ENCODE data around the gene SMOC2.

SMOC2 gene

DNA sequence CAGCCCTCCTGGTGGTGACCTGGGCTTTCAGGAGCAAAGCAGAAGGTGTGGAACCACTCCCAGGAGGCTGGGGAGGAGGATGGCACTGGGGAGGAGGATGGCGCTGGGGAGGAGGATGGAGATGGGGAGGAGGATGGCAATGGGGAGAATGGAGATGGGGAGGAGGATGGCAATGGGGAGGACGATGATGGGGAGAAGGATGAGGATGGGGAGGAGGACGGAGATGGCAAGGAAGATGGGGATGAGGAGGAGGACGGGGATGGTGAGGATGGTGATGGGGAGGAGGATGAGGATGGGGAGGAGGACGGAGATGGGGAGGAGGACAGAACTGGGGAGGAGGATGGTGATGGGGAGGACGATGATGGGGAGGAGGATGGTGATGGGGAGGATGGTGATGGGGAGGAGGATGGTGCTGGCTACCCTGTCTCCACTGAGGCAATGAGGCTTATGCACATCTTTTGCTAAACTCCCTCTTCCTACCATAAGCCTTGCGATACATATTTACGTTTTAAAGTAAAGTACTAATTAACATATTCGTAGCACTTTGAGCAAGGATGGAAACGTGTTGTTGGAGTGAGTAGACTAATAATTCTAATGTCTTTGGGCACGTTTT, 7.4 kb downstream of the SMOC2 start:
- no peak for DNase-seq

DNA sequence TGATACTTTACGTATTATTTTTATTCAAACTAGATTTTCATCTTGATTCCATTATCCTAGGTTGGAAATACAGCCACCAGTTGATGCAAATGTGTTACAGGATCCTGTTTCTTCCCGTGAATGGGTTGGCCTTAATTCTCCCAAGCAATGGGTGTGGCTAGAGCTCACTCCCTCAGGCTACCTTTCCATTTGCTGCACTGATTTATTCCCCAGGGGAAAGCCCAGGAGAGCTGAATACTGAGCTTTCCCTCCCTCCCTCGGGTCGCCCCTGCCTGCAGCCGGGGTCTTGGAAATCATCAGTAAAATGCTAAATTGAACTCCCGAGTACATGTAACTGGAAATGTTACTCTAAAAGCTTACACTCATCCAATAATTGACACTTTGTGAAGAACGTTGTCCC, 9.9 kb downstream of the SMOC2 start:
- DNase-seq, result peak; percentile 54

DNA sequence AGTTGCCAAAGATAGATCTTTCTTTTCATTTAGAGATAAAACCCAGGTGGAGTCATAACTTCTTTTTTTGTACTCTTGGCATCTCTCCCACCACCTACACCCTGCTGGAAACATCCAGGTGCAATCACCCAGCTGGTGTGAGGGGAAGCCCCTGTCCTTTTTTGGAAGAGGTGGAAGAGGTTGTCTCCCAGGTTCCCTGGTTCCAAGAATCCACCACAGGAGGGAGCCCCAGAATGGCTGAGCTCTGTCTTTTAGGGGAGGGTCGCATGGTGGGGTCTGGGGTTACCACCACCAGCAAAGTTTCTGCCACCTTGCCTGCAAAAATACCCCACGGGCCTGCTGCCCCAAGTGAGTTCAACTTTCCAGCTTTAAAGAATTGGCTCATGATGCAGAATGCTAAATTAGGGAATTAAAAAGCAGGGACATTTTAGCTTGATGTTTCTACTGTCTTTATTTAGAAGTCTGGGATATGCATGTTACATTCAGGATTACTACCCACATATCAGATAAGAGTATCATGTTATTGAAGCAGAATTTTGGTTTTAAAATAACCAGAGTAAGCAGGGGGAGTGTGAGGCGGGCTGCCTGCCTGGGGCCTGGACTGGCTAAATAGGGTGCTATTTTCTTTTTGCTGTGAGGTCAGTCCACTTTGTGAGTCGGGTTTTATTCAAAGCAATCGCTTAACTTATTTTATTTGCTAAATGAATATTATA, 11.0 kb downstream of the SMOC2 start:
- DNase-seq, result no peak

DNA sequence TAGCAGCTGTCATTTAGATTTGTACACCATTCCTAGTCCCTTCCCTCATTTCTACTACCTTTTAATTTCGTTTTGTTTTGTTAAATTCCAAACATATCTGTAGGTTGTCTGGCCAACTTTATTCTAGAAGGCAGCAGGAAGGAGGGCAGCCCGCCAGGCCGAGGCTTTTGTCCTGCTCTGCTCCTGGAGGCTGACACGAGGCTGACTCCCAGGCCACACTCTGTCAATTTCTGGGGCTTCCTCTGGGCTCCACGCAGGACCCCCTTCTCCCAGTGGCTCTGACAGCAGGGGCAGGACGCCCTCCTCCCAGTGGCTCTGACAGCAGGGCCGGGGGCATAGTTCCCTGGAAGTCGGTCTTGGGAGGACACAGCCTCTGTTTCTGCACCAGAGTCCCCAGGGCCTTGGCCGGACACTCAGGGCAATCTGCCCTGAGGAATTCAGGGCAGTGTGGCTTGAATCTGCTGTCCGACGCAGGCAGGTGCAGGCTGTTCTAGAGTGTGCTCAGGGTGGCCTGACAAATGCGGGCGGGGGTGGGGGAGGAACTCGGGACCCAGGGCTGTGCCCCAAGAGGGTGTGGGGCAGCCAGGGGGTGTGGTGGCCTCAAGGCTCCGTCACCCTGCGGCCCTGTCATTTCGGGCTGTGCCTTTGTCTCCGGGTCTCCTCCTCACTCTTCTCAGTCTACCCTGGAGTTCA, 11.8 kb downstream of the SMOC2 start:
- no peak for DNase-seq

DNA sequence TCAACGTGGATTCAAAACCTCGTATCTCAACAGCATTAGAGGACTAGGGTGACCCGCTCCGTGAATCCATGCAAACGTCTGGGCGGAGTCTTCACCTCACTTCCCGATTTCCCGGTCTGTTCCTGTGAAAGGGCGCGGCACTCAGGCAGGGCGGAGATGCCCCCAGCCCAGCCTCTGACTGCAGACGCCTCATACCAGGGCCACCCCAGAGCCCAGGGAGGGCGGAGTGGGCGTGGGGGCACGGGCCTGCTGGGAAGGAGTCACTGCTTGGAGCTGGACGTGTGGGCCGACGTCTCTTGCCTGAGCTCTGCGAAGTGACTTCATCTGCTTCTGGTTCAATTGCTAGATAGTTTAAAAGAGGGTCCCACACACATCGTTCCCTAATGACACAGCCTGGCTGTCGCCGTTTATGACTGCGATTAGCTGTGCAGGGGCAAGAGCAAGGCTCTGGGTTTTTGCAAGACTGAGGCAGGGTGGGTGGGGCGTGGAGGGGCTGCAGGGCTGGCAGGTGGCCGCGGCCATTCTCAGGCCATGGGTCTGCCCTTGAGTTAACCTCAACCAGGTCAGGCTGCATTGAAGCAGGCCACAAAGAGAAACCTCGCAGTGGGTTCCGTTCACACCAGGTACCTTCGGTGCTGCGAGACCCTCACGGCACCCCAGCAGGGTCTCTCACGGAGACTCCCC, 15.0 kb downstream of the SMOC2 start:
- DNase-seq, result no peak

DNA sequence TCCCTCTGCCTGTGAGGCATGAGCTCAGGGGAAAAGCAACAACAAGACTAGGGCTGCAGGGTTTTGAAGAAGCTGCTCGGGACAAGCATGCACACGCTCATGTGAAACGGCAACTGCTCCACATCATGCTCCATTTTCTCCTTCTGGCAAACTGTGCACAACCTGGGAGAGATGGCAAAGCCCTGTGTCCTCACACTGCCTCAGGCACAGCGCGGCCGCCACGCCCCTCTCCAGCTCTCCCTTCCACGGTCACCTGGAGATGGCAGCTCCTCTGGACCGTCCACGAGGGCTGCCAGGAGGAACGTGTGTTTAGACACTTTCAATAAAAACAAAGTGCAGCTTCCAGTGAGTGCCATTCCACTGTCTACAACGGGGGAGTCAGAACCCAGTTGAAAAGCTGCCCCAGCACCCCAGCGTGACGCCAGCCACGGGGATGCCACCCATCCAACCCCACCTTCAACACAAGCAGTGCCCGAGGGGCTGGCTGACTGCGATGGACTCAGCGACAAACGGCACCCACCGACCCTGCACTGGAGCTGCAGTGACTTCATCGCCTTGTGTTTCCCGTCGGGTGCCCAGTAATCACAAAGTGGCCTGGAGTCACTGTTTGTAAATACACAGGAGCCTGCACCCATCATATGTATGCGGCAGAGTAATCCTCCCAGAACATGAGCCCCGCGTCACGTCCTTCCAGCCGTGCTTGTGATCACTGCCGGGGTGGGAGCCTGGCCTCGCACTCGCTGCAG, 16.1 kb downstream of the SMOC2 start:
- DNase-seq, result no peak

DNA sequence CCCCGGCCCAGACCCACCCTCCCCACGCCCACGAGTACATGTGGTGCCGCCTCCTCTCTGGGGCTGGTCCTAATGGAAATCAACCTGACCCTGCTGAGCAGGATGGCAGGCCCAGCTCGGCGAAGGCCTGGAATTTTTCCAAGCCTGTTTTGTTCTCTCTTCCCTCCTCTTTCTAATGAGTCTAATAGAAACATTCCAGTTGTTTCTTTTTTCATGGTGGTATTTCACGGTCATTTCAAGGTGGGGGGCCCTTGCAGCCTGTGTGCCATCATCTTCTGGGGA, 16.6 kb downstream of the SMOC2 start:
- no peak for DNase-seq

DNA sequence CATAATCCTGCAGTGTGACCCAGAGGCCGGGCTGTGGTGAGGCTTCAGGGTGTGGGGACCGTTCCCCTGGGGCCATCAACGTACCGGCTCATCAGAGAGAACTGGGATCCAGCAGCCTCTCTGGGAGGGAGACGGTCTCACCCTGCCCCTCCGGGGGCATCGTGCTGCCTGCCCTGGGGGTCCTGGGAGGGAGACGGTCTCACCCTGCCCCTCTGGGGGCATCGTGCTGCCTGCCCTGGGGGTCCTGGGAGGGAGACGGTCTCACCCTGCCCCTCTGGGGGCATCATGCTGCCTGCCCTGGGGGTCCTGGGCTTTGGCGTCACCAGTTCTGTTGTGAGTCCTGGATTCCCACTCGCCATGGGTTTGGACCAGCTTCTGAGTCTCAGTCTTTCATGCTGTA, 17.1 kb downstream of the SMOC2 start:
- no peak for DNase-seq

DNA sequence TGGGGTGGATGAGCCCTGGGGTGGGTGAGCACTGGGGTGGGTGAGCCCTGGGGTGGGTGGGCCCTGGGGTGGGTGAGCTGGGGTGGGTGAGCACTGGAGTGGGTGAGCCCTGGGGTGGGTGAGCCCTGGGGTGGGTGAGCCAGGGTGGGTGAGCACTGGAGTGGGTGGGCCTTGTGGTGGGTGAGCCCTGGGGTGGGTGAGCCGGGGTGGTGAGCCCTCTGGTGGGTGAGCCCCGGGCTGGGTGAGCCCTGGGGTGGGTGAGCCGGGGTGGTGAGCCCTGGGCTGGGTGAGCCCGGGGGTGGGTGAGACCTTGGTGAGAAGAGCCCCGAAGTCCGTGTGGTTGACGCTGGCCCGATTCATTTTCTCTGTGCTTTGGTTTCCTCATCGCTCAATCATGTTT, 18.6 kb downstream of the SMOC2 start:
- DNase-seq, result no peak

DNA sequence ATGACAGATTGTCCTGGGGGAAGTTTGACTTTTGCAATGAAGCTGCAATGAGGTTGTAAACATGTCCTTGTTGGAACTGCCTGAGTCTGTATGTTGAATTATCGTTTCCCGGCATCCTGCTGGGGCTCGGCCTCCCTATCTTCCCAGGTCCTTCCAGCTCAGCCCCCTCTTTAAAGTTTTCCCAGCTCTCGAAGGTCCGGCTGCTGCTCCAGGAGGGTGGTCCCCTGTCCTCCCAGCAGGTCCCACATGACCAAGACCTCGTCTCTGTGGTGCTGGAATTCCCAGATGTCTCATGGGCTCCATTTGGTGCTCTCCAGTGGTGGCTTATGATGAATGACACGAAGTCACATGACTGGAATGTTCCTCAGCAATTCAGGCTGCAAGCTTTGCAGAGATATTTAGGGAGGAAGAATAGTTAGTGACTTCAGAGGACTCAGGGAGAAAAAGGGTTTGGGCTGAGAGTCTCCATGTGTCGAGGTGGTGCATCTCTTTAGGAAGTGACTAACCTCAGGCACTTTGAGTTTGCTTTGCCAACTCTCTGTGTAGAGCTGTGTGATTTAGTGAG, 21.4 kb downstream of the SMOC2 start:
- DNase-seq, result no peak

DNA sequence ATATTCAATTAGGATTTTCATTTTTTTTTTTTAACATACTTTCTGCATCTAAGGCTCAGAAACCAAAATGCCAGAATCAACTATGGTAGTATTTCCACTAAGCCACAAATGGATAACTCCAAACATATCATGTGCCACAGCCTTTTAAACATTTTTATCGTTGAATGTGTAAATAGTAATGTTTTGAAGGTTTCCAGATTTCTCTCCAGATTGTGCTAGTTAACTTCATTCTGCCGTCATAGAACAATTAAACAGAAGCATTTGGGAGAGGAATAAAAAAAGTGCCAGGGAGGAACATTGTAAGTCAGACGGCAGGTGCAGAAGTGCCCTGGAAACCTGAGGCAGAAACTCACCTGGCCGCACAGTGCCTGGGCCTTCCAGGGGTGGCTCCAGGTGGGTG, 23.6 kb downstream of the SMOC2 start:
- no peak for DNase-seq

DNA sequence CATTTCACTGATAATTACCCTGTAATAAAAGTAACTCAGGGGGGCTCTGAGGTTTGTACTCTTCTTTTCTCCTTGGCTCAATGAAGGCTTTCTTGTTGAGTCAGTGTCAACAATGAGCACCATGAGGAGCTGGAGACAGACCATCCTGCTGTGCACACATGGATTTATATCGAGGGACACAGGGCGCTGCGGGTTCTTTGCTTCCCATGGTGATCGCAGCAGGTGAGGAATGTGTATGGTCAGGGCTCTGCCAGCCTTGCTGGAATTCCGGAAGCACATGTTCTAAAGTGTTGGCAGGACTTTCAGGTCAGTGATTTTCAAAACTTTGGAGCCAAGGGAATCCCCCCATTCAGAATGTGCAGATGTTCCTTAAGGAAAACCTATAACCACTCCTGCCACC, 27.1 kb downstream of the SMOC2 start:
- no peak for DNase-seq

DNA sequence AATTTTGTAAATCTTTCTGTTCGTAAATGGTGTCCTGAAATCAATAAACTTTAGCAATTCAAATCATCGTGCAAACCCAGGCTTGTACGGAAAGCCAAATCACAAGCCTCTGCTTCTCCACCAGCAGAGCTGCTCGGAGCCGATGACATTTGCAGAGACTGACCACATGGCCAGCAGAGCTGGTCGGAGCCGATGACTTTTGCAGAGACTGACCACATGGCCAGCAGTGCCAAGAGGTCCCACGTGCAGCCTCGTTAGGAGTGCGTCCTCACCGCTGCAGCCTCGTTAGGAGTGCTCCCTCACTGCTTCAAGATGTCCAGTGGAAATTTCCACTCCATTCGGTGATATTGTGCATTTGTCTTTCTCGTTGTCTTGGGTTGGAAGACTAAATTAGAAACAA, 28.5 kb downstream of the SMOC2 start:
- DNase-seq, result no peak

DNA sequence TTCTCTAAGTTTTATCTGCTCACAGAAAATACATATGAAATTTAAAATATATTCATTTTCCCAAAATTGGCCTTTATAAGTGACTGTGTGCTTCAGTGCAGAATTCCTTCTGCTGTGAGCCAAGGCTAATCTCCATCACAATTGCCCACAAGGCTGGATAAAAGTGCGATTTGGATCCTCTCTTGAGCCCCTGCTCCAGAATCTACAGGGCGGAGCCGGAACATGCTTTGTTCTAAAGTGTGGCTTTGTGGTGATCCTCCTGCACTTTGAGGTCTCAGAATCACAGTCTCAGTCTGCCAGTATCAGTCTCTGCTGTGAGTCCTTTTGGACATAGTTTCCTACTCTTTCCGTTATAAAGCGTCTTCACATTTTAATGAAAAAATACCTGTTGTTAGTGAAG, 28.9 kb downstream of the SMOC2 start:
- no peak for DNase-seq

DNA sequence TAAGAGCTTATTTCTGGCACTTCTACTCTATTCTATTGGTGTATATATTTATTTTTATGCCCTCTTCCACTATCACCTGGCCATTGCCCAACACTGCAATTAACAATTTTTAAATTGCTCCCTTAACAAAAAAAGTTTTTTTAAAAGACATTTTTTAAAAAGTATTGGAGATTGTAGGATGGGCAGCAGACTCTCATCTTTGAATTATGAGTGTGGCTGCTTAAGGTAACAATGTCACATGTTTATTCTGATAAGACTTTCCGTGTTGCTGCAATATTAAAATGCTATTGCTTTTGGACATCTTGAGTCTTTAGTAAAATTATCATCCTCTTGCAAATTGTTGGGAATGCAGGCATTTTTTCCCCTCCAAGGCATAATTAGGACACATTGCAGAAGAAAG, 31.4 kb downstream of the SMOC2 start:
- DNase-seq, result no peak

DNA sequence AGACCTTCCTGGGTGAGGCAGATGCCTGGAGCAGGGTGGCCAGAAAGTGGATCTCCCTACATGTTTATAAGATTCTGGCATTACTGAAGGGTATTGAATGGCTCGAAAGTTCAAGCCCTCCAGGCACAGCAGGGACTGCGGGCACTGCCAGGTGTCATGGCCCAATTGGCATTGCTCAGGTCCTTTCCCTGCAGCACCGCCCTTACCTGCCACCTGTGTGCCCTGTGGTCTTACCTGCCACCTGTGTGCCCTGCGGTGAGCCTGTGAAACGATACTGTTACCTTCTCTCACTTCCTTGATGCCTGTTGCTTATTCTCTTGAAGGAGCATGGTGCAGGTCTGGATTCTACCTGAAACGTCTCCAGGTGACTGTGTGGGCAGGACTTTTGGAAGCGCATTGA, 32.2 kb downstream of the SMOC2 start:
- DNase-seq, result no peak

DNA sequence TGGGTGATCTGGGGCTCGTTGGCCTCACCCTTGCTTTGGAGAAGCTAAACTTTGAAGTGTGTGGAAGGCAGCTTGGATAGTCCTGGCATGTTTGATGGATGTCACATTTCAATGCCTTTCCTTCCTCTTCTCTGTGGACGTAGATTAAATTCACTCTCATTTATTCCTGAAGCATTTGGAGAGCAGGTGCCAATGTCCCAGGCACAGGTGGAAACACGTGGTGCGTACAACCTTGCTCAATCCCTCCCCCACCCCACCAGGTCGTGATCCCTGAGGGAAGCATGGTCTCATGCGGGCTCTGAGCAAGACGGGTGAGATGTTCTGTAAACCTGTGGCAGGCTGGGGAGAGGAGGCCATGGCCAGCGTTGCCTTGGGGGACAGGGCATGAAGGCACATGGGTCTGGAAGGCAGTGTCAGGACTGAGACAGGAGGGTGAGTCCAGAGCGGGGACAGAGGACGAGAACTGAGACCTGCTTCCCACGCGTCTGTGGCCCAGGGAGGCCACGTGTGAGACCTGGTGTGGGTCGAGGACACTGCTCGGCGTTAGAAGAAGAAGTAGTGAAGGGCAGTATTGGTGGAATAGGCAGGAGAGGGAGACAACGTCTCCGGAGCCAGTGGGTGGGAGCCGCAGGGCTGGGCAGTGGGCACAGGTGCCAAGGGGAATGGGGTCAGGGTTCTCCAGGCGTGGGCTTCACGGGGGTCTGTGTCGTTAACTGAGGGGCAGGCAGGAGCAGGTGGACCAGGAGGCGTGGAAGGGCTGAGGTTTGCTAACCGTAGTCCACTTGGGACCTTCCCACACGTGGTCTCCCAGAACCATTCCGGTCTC, 34.4 kb downstream of the SMOC2 start:
- no peak for DNase-seq

DNA sequence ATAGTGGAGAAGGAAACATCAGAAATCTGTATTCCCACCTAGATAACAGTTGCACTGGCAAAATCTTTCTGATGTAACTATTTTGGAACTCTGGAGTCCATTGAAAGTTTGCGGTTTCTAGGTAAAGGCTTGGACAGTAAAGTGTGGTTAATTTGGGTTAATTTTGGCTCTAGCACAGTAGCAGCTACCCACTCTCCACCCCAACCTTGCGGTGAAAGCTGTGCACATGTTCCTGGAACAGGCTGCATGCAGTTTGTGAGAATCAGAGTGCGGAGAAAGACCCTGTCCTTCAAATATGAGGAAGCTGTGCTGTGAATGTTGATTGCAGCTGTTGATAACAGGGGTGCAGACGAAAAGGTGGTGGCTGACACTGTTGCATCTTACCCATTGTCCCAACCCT, 38.4 kb downstream of the SMOC2 start:
- DNase-seq, result no peak

DNA sequence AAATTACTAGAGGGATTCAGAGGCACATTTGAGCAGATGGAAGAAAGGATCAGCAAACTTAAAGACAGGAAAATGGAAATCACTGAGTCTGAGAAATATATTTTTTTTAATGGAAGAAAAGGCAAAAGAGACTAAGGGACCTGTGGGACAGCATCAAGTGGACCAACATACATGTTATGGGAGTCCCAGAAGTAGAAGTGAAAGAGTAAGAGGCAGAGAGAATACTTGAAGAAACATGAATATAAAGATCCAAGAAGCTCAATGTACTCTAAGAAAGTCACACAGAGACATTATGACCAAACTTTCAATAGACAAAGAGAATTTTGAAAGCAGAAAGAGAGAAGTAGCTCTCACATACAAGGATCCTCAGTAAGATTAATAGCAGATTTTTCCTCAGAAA, 39.5 kb downstream of the SMOC2 start:
- DNase-seq, result no peak

DNA sequence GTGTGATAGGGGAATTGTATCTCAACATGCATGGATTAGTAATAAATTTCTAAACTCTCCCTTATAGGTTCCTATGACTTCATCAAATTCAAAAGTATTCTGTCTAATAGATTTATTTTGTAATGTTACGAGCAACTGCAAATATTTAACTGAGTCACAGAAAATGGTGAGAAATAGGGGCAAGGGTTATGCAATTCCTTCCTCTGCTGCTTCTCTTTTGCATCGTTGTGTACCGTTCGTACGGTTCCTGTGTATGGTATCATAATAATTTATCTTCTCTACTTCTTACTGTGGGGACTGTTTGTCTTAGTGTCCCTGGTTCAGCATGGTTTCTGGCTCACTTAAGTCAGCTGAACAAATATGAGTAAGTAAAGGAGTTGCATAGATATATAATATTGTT, 44.8 kb downstream of the SMOC2 start:
- no peak for DNase-seq

DNA sequence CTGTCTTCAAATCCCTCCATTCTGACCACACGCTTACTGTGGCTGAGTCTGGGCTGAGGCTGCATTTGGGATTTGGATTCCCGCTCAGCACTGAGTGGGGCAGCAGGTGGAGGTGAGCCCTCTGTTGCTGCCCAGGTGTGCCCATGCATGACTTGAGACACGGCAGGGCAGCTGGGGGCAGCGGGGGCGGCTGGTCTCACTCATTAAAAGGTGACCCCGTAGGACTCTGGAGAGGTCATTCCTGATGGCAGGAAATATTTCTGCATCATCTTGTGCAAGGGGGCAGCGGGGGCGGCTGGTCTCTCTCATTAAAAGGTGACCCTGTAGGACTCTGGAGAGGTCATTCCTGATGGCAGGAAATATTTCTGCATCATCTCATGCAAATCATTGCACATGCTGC, 49.8 kb downstream of the SMOC2 start:
- no peak for DNase-seq

DNA sequence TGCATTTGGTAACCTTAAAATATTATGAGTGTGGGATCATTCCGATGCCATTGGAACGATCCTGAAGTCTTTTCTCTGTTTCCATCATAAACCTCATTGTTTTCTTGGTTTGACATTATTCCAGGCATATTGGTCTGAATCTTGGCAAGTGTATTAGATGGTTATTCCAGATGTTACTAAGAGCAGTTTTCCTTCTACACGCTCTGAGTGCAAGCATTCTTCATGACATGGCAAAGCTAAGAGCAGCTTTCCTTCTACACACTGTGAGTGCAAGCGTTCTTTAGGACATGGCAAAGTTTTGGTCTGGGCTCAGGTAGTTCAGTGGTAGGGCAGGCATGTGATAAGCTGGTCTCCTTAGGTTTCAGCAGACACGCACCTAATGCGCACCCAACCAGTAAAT, 53.0 kb downstream of the SMOC2 start:
- DNase-seq, result no peak
